GM23248 (cell line): Measurements from ENCODE around the gene RCSD1.

Experiments
- EZH2 ChIP-seq: fragments of 200-600 bp; sonication (generic); IDR thresholded peaks from 2 replicates; pipeline ENCODE4 v1.6.1; 2018; ENCODE audit warnings: antibody characterized with exemption, mild to moderate bottlenecking; ENCODE audit not compliant: insufficient read depth, poor library complexity, severe bottlenecking
- EZH2phosphoT487 ChIP-seq: fragments of 200-600 bp; sonication (generic); IDR thresholded peaks from 2 replicates; pipeline ENCODE4 v1.6.1; 2018; ENCODE audit warnings: antibody characterized with exemption, moderate library complexity, mild to moderate bottlenecking, low read depth; ENCODE audit not compliant: insufficient read depth

GRCh38 chr1:167618789-167619188 lies 11.2 kb upstream of the RCSD1 start:
- no peak for TF ChIP-seq EZH2phosphoT487
- no peak for TF ChIP-seq EZH2
